ENCODE results near the gene RUFY2.
"Not testable (repeated sequence)": the region's sequence is repeated elsewhere in the genome, so short reads cannot be mapped to it uniquely, and the experiment has no call there.

Gene RUFY2, protein sequence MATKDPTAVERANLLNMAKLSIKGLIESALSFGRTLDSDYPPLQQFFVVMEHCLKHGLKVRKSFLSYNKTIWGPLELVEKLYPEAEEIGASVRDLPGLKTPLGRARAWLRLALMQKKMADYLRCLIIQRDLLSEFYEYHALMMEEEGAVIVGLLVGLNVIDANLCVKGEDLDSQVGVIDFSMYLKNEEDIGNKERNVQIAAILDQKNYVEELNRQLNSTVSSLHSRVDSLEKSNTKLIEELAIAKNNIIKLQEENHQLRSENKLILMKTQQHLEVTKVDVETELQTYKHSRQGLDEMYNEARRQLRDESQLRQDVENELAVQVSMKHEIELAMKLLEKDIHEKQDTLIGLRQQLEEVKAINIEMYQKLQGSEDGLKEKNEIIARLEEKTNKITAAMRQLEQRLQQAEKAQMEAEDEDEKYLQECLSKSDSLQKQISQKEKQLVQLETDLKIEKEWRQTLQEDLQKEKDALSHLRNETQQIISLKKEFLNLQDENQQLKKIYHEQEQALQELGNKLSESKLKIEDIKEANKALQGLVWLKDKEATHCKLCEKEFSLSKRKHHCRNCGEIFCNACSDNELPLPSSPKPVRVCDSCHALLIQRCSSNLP

DNA sequence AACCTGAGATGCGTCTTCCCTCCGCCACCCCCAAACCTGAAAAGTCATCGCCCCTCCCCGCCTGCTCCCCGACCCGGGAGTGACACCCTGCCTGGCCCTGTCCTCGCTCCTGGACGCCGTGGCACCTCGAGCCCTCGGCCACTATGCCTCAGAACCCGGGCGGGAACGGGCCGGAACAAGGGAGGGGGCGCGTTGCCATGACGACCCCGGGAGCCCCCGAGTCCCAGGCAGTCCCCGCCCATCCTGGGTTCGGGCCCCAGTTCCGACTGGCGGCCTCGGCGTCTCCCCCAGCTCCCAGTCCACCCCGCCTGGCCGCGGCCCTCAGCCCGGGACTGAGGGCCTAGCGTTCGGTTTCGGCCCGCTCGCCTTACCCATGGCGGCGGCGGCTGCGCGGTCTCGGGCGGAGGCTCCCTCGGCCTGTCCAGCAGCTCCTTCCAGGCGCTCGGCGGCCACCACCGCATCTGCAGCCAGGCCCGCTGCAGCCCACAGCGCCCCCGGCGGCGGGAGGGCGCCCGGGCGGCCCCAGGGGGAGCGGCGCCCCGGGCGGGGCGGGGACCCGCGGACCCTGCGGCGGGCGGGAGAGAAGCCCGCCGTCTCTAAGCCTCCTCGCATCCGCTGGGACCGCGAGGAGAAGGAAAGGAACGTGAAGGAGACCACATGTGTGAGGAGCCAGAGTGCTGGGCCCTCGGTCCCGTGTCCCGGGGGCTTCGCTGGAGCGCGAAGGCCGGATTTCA lies at the start of gene RUFY2:
Gene RUFY2, minus strand, starts transcription at position 463 of the 734 bp plus-strand sequence. Its CDS starts 88 bp downstream, at position 375.
- Histone ChIP-seq H3K4me3 (ENCODE audit: severe bottlenecking) (peak within 1 kb of the TSS; percentile 81), H3K4me1 (ENCODE audit: insufficient read depth, poor library complexity, severe bottlenecking) (peaks cover 6% of the 10 kb centered on the region), H3K36me3 (ENCODE audit: low read depth) (peaks cover 9% of the 10 kb centered on the region), H3K27ac (ENCODE audit: poor library complexity, severe bottlenecking) (peak within 1 kb of the TSS; percentile 64), H3K27me3 (ENCODE audit: insufficient read depth, poor library complexity, severe bottlenecking) (no peaks in the 10 kb centered on the region), H3K9me3 (ENCODE audit: severe bottlenecking) (no peaks in the 10 kb centered on the region)
- ATAC-seq (ENCODE audit: low read depth) (peak; percentile 94), DNase-seq (ENCODE audit: low spot score) (peak; percentile 73)
- TF ChIP-seq, protein P1, sequence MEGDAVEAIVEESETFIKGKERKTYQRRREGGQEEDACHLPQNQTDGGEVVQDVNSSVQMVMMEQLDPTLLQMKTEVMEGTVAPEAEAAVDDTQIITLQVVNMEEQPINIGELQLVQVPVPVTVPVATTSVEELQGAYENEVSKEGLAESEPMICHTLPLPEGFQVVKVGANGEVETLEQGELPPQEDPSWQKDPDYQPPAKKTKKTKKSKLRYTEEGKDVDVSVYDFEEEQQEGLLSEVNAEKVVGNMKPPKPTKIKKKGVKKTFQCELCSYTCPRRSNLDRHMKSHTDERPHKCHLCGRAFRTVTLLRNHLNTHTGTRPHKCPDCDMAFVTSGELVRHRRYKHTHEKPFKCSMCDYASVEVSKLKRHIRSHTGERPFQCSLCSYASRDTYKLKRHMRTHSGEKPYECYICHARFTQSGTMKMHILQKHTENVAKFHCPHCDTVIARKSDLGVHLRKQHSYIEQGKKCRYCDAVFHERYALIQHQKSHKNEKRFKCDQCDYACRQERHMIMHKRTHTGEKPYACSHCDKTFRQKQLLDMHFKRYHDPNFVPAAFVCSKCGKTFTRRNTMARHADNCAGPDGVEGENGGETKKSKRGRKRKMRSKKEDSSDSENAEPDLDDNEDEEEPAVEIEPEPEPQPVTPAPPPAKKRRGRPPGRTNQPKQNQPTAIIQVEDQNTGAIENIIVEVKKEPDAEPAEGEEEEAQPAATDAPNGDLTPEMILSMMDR (IDR thresholded peaks at IDR 0.05; ENCODE audit: poor library complexity, severe bottlenecking), result peak; percentile 99

DNA sequence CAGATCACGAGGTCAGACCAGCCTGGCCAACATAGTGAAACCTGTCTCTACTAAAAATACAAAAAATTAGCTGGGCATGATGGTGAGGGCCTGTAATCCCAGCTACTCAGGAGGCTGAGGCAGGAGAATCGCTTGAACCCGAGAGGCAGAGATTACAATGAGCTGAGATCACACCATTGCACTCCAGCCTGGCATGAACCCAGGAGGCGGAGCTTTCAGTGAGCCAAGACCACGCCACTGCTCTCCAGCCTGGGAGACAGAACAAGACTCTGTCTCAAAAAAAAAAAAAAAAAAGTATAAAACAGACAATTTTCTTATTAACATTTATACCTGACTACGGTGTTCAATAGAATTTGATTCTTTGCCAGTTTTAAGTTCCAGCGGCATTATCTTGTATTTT lies 42.6 kb upstream of the RUFY2 start:
- not testable (repeated sequence) for ATAC-seq (ENCODE audit: low read depth); H3K27me3 ChIP-seq (ENCODE audit: insufficient read depth, poor library complexity, severe bottlenecking); DNase-seq (ENCODE audit: low spot score); H3K27ac ChIP-seq (ENCODE audit: poor library complexity, severe bottlenecking); H3K4me1 ChIP-seq (ENCODE audit: insufficient read depth, poor library complexity, severe bottlenecking); H3K9me3 ChIP-seq (ENCODE audit: severe bottlenecking); H3K4me3 ChIP-seq (ENCODE audit: severe bottlenecking)
- peaks cover 63% of the 10 kb centered on the region for H3K36me3 ChIP-seq (ENCODE audit: low read depth)

DNA sequence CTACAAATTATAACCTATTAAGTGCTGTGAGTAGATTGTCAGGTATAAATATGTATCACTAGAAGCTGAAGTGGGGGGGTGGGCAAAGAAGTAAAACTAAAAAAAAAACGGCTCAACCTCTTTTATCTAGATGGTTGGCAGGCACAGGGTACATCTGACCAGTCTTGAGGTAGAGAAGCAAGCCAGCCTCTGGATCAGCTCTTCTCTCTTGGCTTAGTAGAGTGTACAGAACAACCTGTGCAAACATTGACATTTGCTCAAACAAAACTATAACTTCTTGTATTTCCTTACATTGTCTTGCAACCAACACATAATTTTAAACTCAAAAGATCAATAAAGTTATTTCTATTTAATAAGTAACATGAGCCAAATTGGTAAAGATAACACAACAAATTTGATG lies 39.1 kb upstream of the RUFY2 start:
- Histone ChIP-seq H3K36me3 (ENCODE audit: low read depth) (peaks cover 59% of the 10 kb centered on the region), H3K4me1 (ENCODE audit: insufficient read depth, poor library complexity, severe bottlenecking) (no peaks in the 10 kb centered on the region), H3K27ac (ENCODE audit: poor library complexity, severe bottlenecking) (no peak overlapping the region), H3K27me3 (ENCODE audit: insufficient read depth, poor library complexity, severe bottlenecking) (no peaks in the 10 kb centered on the region), H3K4me3 (ENCODE audit: severe bottlenecking) (no peak overlapping the region), H3K9me3 (ENCODE audit: severe bottlenecking) (no peaks in the 10 kb centered on the region)
- ATAC-seq (ENCODE audit: low read depth), result no peak
- no peak for DNase-seq (ENCODE audit: low spot score)
- TF ChIP-seq, protein P1 (IDR thresholded peaks at IDR 0.05; ENCODE audit: poor library complexity, severe bottlenecking), result no peak

DNA sequence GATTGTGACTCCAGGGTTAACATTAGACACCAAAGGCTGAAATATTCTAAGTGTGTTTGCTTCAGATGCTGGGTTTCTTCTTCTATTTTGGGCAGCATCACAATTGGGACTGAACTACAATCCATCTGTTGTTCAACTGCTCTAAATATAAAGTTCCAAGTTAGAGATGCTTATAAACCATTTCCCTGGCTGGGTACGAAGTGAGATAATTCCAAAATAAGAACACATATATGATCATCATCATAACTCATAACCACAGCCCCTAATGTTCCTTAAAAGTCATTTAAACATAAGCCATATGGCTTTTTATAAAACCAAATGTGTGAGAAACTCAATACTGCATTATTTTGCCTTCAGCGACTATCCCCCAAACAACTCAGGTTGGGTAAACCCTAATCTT lies 35.9 kb upstream of the RUFY2 start:
- DNase-seq (ENCODE audit: low spot score), result no peak
- no peaks in the 10 kb centered on the region for H3K27me3 ChIP-seq (ENCODE audit: insufficient read depth, poor library complexity, severe bottlenecking)
- H3K4me3 ChIP-seq (ENCODE audit: severe bottlenecking), result no peak overlapping the region
- no peaks in the 10 kb centered on the region for H3K4me1 ChIP-seq (ENCODE audit: insufficient read depth, poor library complexity, severe bottlenecking)
- ATAC-seq (ENCODE audit: low read depth), result no peak
- H3K27ac ChIP-seq (ENCODE audit: poor library complexity, severe bottlenecking), result no peak overlapping the region
- TF ChIP-seq, protein P1 (IDR thresholded peaks at IDR 0.05; ENCODE audit: poor library complexity, severe bottlenecking), result no peak
- H3K9me3 ChIP-seq (ENCODE audit: severe bottlenecking), result no peaks in the 10 kb centered on the region
- H3K36me3 ChIP-seq (ENCODE audit: low read depth), result peaks cover 55% of the 10 kb centered on the region

DNA sequence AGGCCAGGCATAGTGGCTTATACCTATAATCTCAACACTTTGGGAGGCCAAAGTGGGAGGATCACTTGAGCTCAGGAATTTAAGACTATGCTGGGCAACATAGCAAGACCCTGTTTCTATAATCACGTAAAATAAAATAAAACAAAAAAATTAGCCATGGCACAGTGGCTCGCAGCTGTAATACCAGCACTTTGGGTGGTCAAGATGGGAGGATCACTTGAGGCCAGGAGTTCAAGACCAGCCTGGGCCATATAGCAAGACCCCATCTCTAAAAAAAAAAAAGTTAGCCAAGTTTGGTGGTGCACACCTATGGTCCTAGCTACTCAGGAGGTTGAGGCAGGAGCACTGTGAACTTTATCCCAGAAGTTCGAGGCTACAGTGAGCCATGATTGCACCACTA lies 33.8 kb upstream of the RUFY2 start:
- DNase-seq (ENCODE audit: low spot score), result no peak
- H3K4me1 ChIP-seq (ENCODE audit: insufficient read depth, poor library complexity, severe bottlenecking), result no peaks in the 10 kb centered on the region
- TF ChIP-seq, protein P1 (IDR thresholded peaks at IDR 0.05; ENCODE audit: poor library complexity, severe bottlenecking), result no peak
- H3K36me3 ChIP-seq (ENCODE audit: low read depth), result peaks cover 60% of the 10 kb centered on the region
- no peaks in the 10 kb centered on the region for H3K9me3 ChIP-seq (ENCODE audit: severe bottlenecking)
- no peaks in the 10 kb centered on the region for H3K27me3 ChIP-seq (ENCODE audit: insufficient read depth, poor library complexity, severe bottlenecking)
- H3K27ac ChIP-seq (ENCODE audit: poor library complexity, severe bottlenecking), result no peak overlapping the region
- no peak overlapping the region for H3K4me3 ChIP-seq (ENCODE audit: severe bottlenecking)
- ATAC-seq (ENCODE audit: low read depth), result no peak

Measured in RWPE2 (cell line).